Activated T-cell treated with anti-CD3 and anti-CD28 coated beads for 48 hours (primary cell): ENCODE measurements around the gene C1QTNF3.
"Not testable (repeated sequence)": the region's sequence is repeated elsewhere in the genome, so short reads cannot be mapped to it uniquely, and the experiment has no call there.

Source experiments
- DNase-seq: peaks from one replicate; pipeline ENCODE4 v3.0.0-alpha.2; 2020; ENCODE audit warnings: low read depth

C1QTNF3 gene

DNA sequence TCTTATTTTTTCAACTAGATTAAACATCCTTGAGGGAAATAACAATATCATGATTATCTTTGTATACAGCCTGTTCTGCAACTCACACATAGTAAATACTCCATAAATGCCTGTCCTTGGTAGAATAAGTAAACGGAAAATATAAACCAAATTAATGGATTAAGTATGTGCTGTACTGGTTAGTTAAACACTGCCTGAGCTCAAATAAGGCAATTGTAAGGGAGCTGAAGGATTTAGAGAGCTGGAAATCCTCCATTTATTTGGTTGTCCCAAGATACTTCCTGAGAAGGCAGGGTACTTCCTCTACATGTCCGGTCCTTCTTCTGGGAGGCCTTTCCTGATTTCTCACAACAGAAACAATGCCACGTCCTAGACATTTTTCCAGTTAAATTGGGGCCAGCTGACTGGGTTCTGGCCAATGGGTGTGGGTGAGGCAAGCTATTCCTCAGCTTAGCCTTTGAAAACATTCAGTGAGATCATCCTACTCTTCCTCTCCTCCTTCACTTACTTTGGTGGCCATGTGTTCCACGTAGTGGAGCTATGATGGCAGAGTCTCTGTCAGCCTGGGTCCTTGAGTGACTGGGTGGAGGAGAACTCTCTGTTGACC, 8.5 kb upstream of the C1QTNF3 start:
- no peak for DNase-seq

DNA sequence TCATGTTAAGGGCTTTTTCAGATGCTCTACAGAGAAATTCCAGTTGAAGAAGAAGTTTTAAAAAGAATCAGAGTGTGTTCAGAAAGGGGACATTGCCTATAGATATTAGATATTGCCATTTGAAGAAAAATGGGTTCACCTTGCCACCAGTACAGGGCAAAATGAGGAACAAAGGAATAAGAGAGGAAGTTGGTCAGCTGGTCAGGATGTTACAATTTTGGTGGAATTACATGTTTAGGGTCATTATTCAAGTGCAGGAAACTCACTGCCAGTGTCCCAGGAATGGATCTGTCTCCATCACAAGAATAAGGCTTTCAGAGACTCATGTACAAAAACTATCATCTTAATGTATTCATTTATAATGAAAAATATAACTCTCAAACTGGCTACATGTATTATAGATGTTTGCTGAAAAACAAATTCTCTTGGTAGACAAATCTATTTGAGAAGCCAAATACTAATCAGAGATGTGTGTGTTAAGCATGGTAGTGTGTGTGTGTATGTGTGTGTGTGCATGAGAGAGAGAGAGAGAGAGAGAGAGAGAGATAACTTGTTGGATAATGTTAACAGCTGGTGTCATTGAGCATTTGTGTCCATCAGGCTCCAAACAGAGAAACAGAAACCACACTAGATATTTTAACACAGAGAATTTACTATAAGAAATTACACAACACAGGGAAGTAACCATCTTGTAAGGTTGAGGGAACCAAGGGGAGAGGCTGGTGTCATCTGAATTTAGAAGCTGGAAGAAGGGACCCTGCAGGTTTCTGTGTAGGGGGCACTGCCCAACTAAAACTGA, 5.0 kb upstream of the C1QTNF3 start:
- no peak for DNase-seq

DNA sequence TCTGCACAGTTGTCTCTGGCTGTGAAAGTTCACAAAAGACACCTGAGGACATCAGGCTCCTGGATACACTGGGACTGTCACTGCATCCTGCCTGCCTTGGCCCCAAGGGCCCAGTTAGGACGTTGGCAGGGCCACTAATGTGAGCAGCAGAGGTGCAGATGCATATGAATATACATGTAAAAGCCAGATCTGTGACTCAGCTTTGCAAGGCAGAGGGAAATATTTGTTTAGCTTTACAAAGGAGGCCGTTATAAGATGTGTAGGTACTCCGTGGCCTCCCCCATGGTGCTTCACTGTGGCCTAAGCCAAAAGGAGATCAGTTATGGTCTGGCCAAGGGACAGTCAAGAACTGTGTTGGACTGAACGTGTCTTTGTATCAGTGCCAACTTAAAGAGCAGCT, 4.1 kb upstream of the C1QTNF3 start:
- no peak for DNase-seq

DNA sequence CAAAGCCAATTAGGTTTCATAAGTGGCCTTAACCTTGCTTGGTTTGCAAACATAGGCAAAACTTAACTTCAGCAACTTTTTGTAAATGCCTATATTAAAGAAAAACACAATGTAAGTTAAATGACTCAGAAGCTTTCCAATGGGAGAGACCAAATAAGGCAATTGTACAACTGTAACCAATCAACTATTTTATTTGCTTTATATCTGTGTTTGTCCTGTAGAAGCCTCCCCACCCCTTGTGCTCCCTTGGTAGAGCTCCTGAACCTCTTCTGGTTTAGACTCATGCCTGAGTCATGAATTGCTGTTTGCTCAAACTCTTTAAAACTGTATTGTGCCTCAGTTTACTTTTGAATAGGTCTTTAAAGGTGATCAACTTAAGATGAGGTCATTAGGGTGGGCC, 3.0 kb upstream of the C1QTNF3 start:
- no peak for DNase-seq

DNA sequence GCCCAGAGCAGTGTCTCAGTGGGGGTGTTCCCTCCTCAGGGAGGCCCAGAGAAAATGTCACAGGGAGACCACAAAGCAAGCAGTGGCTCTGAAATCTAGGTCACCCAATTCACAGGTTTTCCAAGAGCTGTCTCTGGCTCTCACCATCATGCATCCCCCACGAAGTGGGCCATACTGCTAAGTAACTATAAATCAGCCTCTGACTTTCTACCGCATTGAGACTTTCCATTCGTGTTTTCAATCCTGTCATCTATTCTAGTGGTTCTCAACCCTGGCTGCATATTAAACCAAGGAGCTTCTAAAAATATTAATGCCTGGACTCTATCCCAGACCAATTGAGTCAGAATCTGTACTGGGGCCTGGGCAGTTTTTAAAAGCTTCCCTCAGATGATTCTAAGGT, 2.0 kb upstream of the C1QTNF3 start:
- DNase-seq: no peak

DNA sequence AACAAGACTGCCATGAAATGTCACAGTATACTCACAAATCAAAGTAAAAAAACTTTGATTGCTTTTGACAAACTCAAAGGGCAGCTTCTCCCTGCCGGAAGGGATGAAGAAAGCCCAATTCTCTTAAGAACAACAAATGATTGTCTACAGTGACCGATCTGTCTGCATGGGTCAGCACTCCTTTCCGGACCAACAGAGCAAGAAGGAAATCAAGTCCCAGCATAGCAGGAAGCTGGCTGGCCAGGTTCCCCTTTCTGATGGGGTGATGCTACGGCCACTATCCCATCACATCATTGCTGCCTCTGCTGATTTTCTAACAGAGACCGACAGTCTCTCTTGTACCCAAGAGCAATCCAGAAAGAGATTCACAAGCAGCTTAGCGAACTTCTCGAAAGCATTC, 692 bp downstream of the C1QTNF3 start:
- DNase-seq: no peak

DNA sequence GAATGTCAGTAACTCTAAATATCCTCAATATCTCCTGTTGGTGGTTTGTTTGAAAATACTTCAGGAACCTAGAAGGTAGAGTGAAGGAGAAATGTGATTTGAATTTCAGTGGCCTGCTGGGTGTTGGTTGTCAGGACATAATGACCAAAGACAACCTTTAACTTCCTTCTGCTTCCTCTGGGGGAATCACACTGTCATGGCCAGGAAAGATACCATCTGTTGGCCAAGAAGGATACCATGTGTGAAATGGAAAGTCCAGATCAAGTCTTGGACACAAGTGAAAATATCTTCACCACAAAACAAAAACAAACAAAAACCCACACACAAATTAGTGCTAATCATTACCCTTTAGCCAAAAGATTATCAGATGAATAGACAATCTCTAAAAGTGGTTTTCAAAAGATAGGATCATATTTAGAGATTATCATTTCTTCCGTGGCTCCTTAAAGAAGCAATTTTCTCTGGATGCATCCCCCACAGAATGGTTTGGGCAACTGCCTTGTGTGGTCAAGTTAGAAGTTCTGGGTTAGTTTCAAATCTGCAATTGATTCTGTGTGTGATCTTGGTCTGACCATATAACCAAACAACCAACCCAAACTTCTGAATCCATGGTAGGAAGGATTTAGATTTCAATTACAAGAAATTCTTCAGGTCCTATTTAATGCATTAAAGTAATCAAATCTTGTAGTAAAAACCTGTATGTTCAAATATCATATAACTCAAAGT, 1.6 kb downstream of the C1QTNF3 start:
- DNase-seq: no peak

DNA sequence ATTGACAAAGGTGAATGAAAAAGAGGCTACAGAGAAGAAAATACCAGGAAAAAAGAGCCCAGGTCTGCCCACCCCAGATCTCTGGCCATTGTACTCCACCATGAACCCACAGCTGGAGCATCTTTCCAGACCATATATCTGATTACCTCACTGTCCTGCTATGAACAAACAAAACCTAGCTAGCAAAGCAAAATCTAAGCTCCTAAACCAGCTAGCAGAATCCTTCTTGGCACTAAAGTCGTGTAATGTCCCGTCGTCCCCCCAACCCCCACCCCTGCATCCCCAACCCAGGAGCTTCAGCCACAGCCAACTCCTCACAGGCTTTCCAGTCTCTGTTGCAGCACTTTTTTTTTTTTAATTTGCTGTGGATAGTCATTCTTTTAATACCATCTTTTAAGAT, 2.5 kb downstream of the C1QTNF3 start:
- DNase-seq: no peak

DNA sequence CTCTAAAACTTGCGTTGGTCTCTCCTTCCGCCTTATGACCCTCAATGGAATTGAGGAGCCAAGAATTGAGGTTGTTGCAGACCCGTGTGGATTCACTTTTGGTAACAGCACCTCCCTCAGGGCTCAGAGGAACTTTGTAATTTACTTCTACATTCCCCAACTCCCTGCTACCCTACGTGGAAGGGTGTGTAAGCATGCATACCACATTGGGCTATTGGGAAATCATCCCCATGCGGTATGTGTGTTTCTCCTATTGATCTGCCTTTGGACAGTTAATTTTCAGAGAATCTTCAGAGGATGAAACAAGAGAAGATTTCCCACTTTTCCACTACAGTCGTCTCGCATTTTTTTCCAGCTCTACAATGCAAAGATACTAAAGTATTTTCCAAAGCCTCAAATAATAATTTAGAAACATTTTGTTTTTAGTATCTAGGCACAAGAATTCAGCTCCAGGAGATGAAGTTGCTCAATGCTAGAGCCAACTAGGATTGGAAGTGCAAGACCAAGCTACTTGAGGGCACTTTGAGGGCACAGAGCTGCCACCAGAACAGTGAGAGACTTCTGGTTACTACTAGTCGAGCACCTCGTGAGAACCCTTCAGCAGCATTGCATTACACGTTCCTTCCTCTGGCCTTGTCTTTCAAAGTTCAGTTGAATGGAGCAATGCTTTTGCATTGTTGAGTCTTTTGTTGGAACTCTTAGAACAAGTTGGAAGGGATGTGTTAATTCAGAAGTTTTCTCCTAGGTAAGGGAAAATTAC, 3.4 kb downstream of the C1QTNF3 start:
- DNase-seq: no peak

DNA sequence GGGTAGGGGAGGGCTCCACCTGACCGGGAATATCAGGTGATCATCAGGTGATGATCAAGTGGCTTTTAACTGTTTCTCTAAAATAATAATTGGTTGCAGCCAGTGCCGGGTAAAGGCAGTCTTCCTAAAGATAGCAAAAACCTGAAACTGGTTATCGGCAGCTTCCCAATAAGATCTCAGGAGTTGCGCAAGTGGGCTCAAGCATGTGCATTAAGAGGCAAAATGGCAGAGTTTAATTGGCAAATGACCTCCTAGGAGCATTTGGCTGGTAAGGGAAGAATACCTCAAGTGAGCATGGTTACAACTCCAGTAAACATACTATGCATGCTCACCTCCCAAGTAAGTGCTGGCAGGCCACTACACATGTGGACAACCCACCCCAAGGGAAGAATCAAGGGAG, 4.2 kb downstream of the C1QTNF3 start:
- DNase-seq: no peak

DNA sequence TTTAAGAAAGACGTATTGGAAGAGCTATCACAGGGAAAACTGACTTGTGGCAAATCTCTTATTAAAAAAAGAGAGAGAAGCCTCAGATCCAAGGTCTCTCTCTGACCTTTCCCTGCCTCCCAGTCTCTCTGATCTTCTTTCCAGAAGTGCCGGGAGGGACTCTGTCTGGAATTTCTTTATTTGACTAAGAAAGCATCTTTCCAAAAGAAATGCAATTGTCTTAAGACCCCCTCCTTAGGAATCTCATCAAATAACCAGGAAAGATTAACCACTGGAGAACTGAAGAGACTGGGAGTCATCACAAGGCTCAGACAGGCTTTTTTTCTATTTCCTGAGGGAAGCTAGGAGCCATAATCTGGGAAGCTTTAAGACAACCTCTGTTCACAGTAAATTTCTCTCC, 4.6 kb downstream of the C1QTNF3 start:
- no peak for DNase-seq

DNA sequence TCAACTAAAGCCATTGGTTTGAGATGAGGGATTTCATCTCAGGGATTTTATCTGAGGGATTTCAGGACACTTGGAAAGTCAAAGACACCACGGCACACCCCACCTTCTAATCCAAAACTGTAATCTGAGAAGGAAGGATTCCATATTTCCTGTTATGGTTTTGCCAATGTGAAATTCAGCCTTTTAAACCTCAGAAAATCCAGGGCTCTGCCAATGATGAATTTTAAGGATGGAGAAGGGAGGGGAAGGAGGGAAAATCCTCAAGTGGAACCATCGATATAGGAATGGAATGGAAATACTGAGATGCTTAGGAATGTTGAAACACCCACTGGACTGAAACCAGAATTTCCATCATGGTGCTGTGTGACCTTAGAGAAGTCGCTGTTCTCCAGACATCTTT, 5.3 kb downstream of the C1QTNF3 start:
- DNase-seq: no peak

DNA sequence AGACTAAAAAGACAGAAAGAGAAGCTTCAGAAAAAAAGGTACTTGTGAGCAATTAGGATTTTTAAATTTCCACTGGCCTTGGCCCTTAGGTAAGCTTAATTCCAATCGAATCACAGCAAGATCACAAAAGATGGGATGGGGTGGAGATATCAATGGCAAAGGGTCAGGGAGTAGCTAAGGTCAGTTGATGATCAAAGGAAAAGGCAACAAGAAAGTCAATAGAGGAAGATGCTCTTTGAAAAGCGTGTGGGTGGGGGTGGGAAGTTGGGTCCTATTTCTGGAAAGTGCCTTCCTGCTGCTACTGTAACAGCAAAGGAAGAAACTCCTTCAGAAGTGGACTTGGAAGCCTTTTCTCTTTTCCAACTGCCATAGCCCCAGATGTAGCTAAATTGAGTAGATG, 7.3 kb downstream of the C1QTNF3 start:
- no peak for DNase-seq

DNA sequence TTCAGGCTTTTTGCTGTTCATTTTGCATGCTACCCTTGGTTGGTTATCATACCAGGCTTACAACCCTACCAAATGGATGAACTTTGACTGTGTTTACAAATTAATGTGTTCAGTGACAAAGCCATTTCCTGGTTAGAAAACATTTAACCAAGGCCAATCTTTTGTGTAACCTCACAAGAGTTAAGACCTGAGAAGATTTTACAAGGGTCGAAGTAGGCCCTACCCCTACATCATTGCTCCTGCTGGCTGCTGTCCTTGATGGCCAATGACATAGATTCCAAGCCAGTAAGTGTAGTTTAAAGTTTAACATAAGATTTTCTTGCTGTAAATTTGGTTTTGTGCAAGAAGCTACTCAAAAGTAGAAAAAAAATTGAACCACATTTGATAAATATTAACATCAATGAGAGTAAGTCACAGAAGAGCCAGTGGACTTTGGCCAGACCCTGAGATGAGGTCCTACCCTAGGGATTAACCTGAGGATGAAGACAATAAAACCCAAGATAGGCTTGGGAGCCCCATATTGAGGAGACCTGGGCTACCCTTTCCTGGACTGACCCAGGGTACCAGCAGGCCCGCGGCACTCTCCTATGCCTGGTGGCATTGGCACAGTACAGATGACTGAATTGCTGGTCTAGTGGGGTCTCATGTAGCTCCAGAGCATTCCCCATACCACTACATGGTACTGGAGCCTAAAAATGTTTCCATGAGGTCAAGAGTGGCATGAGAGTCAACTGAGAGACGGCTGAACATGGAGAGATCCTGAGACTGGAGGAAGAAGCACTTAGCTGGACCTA, 8.3 kb downstream of the C1QTNF3 start:
- no peak for DNase-seq

DNA sequence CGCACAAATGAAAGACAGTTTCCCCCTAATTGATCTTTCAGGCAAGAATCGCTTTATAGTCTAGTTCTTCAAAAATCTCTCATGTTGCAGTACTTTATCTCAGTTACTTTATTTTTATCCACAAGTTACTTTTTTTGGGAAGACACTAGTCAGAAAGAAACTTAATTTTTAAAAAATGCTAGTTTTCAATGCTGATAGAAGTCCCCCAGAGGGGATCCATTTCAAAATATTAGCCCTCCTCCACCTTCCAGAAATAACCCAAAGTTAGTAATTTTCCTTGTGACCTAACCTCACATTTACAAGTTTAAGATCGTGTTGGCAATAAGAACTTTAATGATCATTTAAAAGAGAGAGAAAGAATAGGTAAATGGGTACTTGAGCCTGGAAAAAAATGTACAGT, 11.0 kb downstream of the C1QTNF3 start:
- no peak for DNase-seq

DNA sequence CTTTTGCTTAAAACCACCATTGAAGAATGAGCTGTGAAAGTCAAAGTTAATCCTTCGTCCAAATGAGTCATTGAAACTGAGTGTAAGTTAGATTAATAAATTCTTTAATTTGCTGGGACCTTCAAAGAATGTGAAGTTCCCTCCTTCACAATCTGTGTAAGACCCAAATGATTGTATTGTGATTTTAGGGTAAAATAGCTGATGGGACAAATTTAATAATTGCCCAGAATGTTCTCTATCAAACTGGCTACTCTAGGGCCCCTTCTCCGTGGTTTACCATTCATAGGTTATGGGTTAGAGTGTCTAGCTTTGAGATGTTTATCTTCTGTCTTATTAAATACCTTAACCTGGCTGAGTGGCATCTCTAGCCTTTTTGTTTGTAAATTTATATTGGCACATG, 11.9 kb downstream of the C1QTNF3 start:
- no peak for DNase-seq

DNA sequence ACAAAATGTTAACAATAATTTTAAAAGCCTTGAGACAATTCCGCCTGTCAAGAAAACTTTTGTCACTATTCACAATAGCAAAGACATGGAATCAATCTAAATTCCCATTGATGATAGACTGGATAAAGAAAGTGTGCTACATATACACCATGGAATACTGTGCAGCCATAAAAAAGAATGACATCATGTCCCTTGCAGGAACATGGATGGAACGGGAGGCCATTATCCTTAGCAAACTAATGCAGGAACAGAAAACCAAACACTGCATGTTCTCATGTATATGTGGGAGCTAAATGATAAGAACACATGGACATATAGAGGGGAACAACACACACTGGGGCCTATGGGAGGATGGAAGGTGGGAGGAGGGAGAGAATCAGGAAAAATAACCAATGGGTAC, 12.4 kb downstream of the C1QTNF3 start:
- DNase-seq: not testable (repeated sequence)

DNA sequence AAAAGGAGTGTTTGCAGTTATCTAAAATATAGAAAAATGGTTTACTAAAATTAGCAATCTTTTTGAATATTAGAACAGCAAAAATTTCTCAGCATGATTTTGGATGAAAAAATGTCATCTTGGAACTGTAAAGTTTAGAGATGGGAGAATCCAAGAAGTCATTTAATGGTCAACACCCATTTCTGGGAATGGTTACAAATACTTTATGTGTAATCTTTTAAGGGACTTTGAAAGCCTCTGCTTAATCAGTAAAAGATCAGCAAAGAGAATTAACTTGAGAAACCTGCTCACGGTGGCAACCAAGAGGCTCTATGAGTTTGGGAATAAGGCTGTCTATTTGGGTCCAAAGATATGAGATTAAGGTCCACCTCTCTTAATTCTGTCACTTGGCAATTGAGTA, 13.0 kb downstream of the C1QTNF3 start:
- no peak for DNase-seq

DNA sequence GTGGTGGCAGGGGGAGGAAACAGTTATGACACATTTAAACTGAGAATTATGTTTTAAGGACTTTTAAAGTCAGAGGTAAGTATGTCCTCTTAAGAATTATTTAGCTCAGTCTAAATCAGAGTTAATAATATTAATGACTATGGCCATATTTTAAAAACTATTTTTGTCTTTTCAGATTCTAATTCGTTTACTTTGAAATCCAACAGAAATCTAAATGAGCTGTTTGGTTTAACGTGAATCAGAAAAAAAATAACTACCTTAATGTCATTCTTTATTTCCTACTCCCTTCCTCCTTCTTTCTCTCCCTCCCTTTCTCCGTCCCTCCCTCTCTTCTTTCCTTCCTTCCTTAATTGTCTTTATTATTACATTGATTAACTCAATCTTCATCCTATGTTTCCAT, 14.7 kb downstream of the C1QTNF3 start:
- no peak for DNase-seq

DNA sequence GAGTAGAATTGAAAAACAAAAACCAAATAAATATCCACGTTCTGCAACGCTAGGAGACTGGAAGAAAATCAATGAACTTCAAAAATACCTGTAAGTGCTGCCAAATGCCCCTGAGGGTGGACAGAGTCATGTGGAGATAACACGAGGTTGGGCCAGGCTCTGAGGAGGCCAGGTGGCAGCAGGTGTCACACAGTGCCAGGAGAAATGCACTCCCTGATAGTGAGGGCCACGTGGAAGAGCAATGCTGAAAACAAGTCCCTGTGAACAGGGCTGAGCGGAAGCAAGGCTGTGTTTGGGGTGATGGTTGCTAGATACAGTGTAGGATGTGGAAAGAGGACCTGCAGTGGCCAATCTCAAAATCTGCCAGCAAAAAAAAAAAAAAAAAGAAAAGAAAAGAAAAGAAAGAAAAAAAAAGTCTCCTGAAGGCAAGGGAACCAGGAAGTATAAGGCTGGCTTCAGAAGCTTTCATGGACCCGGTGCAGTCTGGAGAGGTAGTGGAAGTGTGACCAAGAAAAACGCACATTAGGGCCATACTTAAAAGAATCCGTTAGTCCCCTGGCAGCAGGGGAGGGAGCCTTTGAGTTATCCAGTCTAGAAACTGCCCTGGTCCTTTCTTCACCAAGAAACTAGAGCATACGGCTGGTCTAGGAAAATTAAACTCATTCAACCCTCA, 16.8 kb downstream of the C1QTNF3 start:
- DNase-seq: no peak

DNA sequence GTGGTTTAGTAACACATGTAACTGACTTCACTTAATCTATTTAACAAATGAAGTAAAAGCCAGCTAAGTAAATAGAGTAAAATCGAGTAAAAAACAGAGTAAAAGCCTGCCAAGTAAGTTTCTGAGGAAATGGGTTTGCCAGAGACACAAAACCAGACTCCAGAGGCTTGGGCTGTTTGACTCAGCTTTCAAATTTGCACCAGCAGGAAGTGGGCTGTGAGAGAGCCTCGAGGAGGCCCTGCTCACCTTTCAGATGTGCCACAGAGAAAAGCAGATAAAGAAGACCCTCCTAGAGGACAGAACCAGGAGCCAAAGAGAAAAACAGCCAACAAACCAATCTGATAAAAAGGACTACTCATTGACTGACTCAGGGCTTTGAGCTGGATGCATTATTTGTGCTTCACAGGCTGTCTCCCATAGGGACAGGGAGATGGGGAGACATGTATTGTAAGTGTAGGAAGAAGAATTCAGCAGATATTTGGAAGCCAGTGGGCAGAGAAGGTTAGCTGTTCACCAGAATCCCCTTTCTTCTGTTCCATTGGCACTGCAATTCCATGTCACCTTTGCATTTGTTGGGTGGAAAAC, 20.8 kb downstream of the C1QTNF3 start:
- peak; percentile 50 for DNase-seq
